ENCODE results near the gene UFD1. TPM values are rescaled to one million over a fixed set of nuclear protein-coding genes. Genes with fewer than 3 reads are reported as not detected.

The UFD1 gene
- polyA plus RNA-seq, 1 of the 3 experiments (the other 2 are of a cell fraction): 111 TPM

DNA sequence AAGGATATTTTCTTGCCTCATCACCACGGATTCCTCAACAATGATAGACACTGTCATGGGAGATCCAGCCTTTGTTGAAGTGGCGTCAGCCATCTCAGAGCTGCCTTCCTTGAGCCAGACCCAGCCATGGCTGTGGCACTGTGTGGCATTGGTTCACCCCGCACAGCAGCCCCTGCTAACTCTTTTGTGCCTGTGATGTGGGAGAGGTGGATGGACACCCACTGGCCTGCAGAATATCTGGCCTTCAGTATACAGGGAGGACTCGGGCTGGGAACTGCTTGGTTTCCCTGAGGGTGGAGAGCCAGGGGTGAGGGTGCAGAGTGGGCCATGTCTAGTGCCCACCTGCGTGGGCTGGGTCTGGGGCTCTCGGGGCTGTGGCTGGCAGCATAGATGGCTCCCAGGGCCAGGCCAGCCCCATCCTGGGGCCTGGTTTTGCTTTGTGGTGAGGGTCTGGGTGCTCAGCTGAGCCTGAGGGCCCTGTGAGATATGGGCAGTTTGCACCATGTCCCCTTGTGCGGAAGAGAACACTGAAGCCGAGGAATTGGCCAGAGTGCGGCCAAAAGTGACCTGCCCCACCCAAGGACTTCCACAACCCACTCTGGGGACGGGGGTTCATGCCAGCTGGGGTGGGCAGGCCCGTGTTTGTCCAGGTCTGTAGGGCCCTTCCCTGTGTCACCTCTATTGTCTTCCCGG, 39.1 kb upstream of the UFD1 start:
- H3K79me2 ChIP-seq (ENCODE audit: insufficient read depth): no peaks in the 10 kb centered on the region
- no peaks in the 10 kb centered on the region; a peak in 1 of 4 replicates for H3K4me1 ChIP-seq (ENCODE audit: control insufficient read depth in 1 of 2, insufficient read depth in 2 of 2, low read depth in 1 of 2, low read length in 1 of 2)
- CTCF ChIA-PET: interaction anchor here (1.0 to 5.0 kb wide), 2 partner anchors 9 to 112 kb away, joined by 3 to 16 read pairs; no protein-coding TSS in a partner anchor
- WGBS (ENCODE audit: low lambda C conversion rate): 88% methylated on average over 9 of the region's 12 CpGs
- H3K36me3 ChIP-seq (replicated peaks in 1 of 2; ENCODE audit: control insufficient read depth in 1 of 2, insufficient read depth in 2 of 2, low read length in 1 of 2): peaks cover 7 to 8% of the 10 kb centered on the region in 2 experiments
- H4K20me1 ChIP-seq (ENCODE audit: insufficient read depth): no peaks in the 10 kb centered on the region
- H3K4me3 ChIP-seq (ENCODE audit: low read depth in 2 of 2, low read length in 1 of 2): no peak overlapping the region
- no peak overlapping the region for H3K27ac ChIP-seq (ENCODE audit: low read depth in 2 of 2, low read length in 1 of 2)
- H3K4me2 ChIP-seq: no peak overlapping the region
- H3K9me3 ChIP-seq: peaks cover 5% of the 10 kb centered on the region; the same call in 1 of the 2 replicates
- TF ChIP-seq USF2 (IDR thresholded peaks at IDR 0.05; ENCODE audit: borderline replicate concordance, low read depth, low read length) (no peak), EZH2phosphoT487 (IDR thresholded peaks at IDR 0.05; ENCODE audit: borderline replicate concordance, low read depth) (no peak), REST (IDR thresholded peaks at IDR 0.05; ENCODE audit: low read depth, low read length) (no peak), SMC3 (IDR thresholded peaks at IDR 0.05; ENCODE audit: low read depth, low read length) (no peak), FOXM1 (IDR thresholded peaks at IDR 0.05; ENCODE audit: low read depth) (no peak), TCF12 (IDR thresholded peaks at IDR 0.05) (no peak), RFX5 (IDR thresholded peaks at IDR 0.05; ENCODE audit: low read length) (no peak), FOXJ3 (CRISPR knock-in tag; IDR thresholded peaks at IDR 0.05) (no peak), TEAD4 (IDR thresholded peaks at IDR 0.05; ENCODE audit: borderline replicate concordance, insufficient read depth) (no peak), JUND (IDR thresholded peaks at IDR 0.05) (no peak), GABPA (IDR thresholded peaks at IDR 0.05; ENCODE audit: low read depth) (no peak), USF1 (IDR thresholded peaks at IDR 0.05; ENCODE audit: borderline replicate concordance, low read depth) (no peak), RXRA (IDR thresholded peaks at IDR 0.05; ENCODE audit: borderline replicate concordance, low read depth) (no peak), EP300 (IDR thresholded peaks at IDR 0.05; ENCODE audit: borderline replicate concordance in 1 of 2, low read depth in 1 of 2, low read length in 1 of 2) (no peak), NFIC (IDR thresholded peaks at IDR 0.05; ENCODE audit: borderline replicate concordance) (no peak), CHD2 (IDR thresholded peaks at IDR 0.05; ENCODE audit: low read length, partially characterized antibody) (no peak), RCOR1 (IDR thresholded peaks at IDR 0.05; ENCODE audit: low read length) (no peak), TAF1 (IDR thresholded peaks at IDR 0.05; ENCODE audit: borderline replicate concordance, low read depth, low read length) (no peak)
- TF ChIP-seq, protein P1, sequence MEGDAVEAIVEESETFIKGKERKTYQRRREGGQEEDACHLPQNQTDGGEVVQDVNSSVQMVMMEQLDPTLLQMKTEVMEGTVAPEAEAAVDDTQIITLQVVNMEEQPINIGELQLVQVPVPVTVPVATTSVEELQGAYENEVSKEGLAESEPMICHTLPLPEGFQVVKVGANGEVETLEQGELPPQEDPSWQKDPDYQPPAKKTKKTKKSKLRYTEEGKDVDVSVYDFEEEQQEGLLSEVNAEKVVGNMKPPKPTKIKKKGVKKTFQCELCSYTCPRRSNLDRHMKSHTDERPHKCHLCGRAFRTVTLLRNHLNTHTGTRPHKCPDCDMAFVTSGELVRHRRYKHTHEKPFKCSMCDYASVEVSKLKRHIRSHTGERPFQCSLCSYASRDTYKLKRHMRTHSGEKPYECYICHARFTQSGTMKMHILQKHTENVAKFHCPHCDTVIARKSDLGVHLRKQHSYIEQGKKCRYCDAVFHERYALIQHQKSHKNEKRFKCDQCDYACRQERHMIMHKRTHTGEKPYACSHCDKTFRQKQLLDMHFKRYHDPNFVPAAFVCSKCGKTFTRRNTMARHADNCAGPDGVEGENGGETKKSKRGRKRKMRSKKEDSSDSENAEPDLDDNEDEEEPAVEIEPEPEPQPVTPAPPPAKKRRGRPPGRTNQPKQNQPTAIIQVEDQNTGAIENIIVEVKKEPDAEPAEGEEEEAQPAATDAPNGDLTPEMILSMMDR (IDR thresholded peaks at IDR 0.05): no peak
- POLR2A ChIA-PET: no interaction called here
- no peaks in the 10 kb centered on the region for H3K27me3 ChIP-seq (ENCODE audit: insufficient read depth)
- no peaks in the 10 kb centered on the region for H3F3A ChIP-seq (replicated peaks; ENCODE audit: insufficient read depth)
- no peak for DNase-seq
- H2AFZ ChIP-seq (ENCODE audit: low read depth): no peak overlapping the region
- no peaks in the 10 kb centered on the region for H3K9me2 ChIP-seq
- no peak overlapping the region for H3K9ac ChIP-seq

Measured in SK-N-SH (cell line).